NCI-H2081 (cell line): ENCODE results near the gene FBXO28.
"Not testable (repeated sequence)": the region's sequence is repeated elsewhere in the genome, so short reads cannot be mapped to it uniquely, and the experiment has no call there.

Experiments used
- DNase-seq, 2 experiments: peaks; one replicate each; lab custom pipeline; 2025; lab: John Stamatoyannopoulos, UW

Gene FBXO28

GRCh38 chr1:224188286-224188685, 74.4 kb downstream of the FBXO28 start:
- DNase-seq, result no peak

GRCh38 chr1:224189561-224189960, 75.7 kb downstream of the FBXO28 start:
- DNase-seq, result no peak

- DNase-seq, result no peak
Observed at GRCh38 chr1:224192082-224192788, 78.3 kb downstream of the FBXO28 start.

GRCh38 chr1:224193319-224193966, 79.5 kb downstream of the FBXO28 start:
- no peak for DNase-seq

GRCh38 chr1:224196813-224197600, 83.1 kb downstream of the FBXO28 start:
- DNase-seq, result no peak

- no peak for DNase-seq
Observed at GRCh38 chr1:224198572-224198971, 84.7 kb downstream of the FBXO28 start.

- no peak for DNase-seq
Observed at GRCh38 chr1:224199679-224200078, 85.8 kb downstream of the FBXO28 start.

- DNase-seq, result no peak
Observed at GRCh38 chr1:224201383-224201782, 87.5 kb downstream of the FBXO28 start.

GRCh38 chr1:224201853-224202252, 87.9 kb downstream of the FBXO28 start:
- no peak for DNase-seq

- DNase-seq, result no peak
Observed at GRCh38 chr1:224203243-224204016, 89.5 kb downstream of the FBXO28 start.

- DNase-seq, result no peak
Observed at GRCh38 chr1:224205438-224205840, 91.5 kb downstream of the FBXO28 start.

- DNase-seq, result not testable (repeated sequence)
Observed at GRCh38 chr1:224205931-224206538, 92.1 kb downstream of the FBXO28 start.

GRCh38 chr1:224211206-224211962, 97.5 kb downstream of the FBXO28 start:
- peak; percentile 72 to 82 for DNase-seq
